ENCODE data around the gene C10orf53. TPM values are rescaled to one million over a fixed set of nuclear protein-coding genes. Genes with fewer than 3 reads are reported as not detected.

Gene C10orf53
- total RNA-seq, 2 experiments from 2014 or later = not detected

GRCh38 chr10:49651039-49651835 is 28.2 kb upstream of the C10orf53 start:
- no peak for TF ChIP-seq CTCF (IDR thresholded peaks at IDR 0.05)
- no peak for ATAC-seq (ENCODE audit: poor library complexity)
- intact Hi-C loops (cut with DNase I, micrococcal nuclease) = no loop called here

GRCh38 chr10:49651917-49652316 is 27.5 kb upstream of the C10orf53 start:
- intact Hi-C loops (cut with DNase I, micrococcal nuclease) = no loop called here
- H3K4me3 Mint-ChIP-seq = no peak overlapping the region
- Histone ChIP-seq H3K27ac (ENCODE audit: low read depth in 1 of 2, low read length in 2 of 2) (no peak overlapping the region), H3K27me3 (ENCODE audit: control insufficient read depth in 1 of 2, insufficient read depth in 2 of 2, low read length in 2 of 2) (peaks cover 2 to 4% of the 10 kb centered on the region in 2 experiments), H3K4me3 (ENCODE audit: low read length) (no peak overlapping the region), H3K36me3 (ENCODE audit: insufficient read depth, low read length) (no peaks in the 10 kb centered on the region), H3K4me1 (ENCODE audit: insufficient read depth, low read length) (peaks cover 4% of the 10 kb centered on the region), H3K9me3 (ENCODE audit: control insufficient read depth in 1 of 2, insufficient read depth in 1 of 2, low read length in 2 of 2) (no peaks in the 10 kb centered on the region)
- H3K27me3 Mint-ChIP-seq = peaks cover 20% of the 10 kb centered on the region
- no peak for DNase-seq
- no peak for TF ChIP-seq CTCF (IDR thresholded peaks at IDR 0.05)
- ATAC-seq (ENCODE audit: poor library complexity) = no peak
- no peak overlapping the region for H3K27ac Mint-ChIP-seq
- CTCF ChIA-PET = no interaction called here
- no peaks in the 10 kb centered on the region for H3K36me3 Mint-ChIP-seq (ENCODE audit: low read depth)
- POLR2A ChIA-PET = no interaction called here
- no peaks in the 10 kb centered on the region for H3K4me1 Mint-ChIP-seq (ENCODE audit: low read depth)
- H3K9me3 Mint-ChIP-seq = peaks cover 5% of the 10 kb centered on the region

More at GRCh38 chr10:49651039-49651835, 28.2 kb upstream of the C10orf53 start:
- no peaks in the 10 kb centered on the region for H3K36me3 Mint-ChIP-seq (ENCODE audit: low read depth)
- DNase-seq = no peak
- CTCF ChIA-PET = no interaction called here
- Histone ChIP-seq H3K4me3 (ENCODE audit: low read length) (no peak overlapping the region), H3K36me3 (ENCODE audit: insufficient read depth, low read length) (no peaks in the 10 kb centered on the region), H3K9me3 (ENCODE audit: control insufficient read depth in 1 of 2, insufficient read depth in 1 of 2, low read length in 2 of 2) (peaks cover 0 to 5% of the 10 kb centered on the region in 2 experiments), H3K4me1 (ENCODE audit: insufficient read depth, low read length) (peaks cover 4% of the 10 kb centered on the region), H3K27me3 (ENCODE audit: control insufficient read depth in 1 of 2, insufficient read depth in 2 of 2, low read length in 2 of 2) (peaks cover 2 to 4% of the 10 kb centered on the region in 2 experiments), H3K27ac (ENCODE audit: low read depth in 1 of 2, low read length in 2 of 2) (no peak overlapping the region)
- no peaks in the 10 kb centered on the region for H3K4me1 Mint-ChIP-seq (ENCODE audit: low read depth)
- H3K27ac Mint-ChIP-seq = no peak overlapping the region
- peaks cover 13% of the 10 kb centered on the region for H3K27me3 Mint-ChIP-seq
- H3K9me3 Mint-ChIP-seq = no peaks in the 10 kb centered on the region
- POLR2A ChIA-PET = no interaction called here
- H3K4me3 Mint-ChIP-seq = no peak overlapping the region

- CTCF ChIA-PET = no interaction called here
- Mint-ChIP-seq H3K27me3 (peaks cover 20% of the 10 kb centered on the region), H3K9me3 (peaks cover 5% of the 10 kb centered on the region), H3K36me3 (ENCODE audit: low read depth) (no peaks in the 10 kb centered on the region), H3K4me3 (no peak overlapping the region), H3K27ac (no peak overlapping the region), H3K4me1 (ENCODE audit: low read depth) (no peaks in the 10 kb centered on the region)
- no peaks in the 10 kb centered on the region for H3K9me3 ChIP-seq (ENCODE audit: control insufficient read depth in 1 of 2, insufficient read depth in 1 of 2, low read length in 2 of 2)
- POLR2A ChIA-PET = no interaction called here
- ATAC-seq (ENCODE audit: poor library complexity) (no peak), DNase-seq (no peak)
- no peaks in the 10 kb centered on the region for H3K36me3 ChIP-seq (ENCODE audit: insufficient read depth, low read length)
- H3K27me3 ChIP-seq (ENCODE audit: control insufficient read depth in 1 of 2, insufficient read depth in 2 of 2, low read length in 2 of 2) = peaks cover 2 to 4% of the 10 kb centered on the region in 2 experiments
- no peak overlapping the region for H3K27ac ChIP-seq (ENCODE audit: low read depth in 1 of 2, low read length in 2 of 2)
- peaks cover 4% of the 10 kb centered on the region for H3K4me1 ChIP-seq (ENCODE audit: insufficient read depth, low read length)
- intact Hi-C loops (cut with DNase I, micrococcal nuclease) = no loop called here
- no peak for TF ChIP-seq CTCF (IDR thresholded peaks at IDR 0.05)
- H3K4me3 ChIP-seq (ENCODE audit: low read length) = no peak overlapping the region
Measured at GRCh38 chr10:49652421-49653272, 26.8 kb upstream of the C10orf53 start.
